ENCODE measurements around the gene GLOD4.

The GLOD4 gene

GRCh38 chr17:744937-745336, 37.1 kb downstream of the GLOD4 start:
- in situ Hi-C loops (cut with MboI; ENCODE audit: low sequenced_read_pairs): loop anchor here (25.0 kb wide), 1 partner anchor 242 kb away; the partner anchor contains the start of genes NXN and TIMM22

- in situ Hi-C loops (cut with MboI; ENCODE audit: low sequenced_read_pairs): loop anchor here (25.0 kb wide), 1 partner anchor 244 kb away; the partner anchor contains the start of genes NXN and TIMM22
Observed at GRCh38 chr17:743139-743538, 38.9 kb downstream of the GLOD4 start.

- in situ Hi-C loops (cut with MboI; ENCODE audit: low sequenced_read_pairs): loop anchor here (25.0 kb wide), 1 partner anchor 245 kb away; the partner anchor contains the start of genes NXN and TIMM22
Observed at GRCh38 chr17:742147-742793, 39.8 kb downstream of the GLOD4 start.

- in situ Hi-C loops (cut with MboI; ENCODE audit: low sequenced_read_pairs): loop anchor here (25.0 kb wide), 1 partner anchor 247 kb away; the partner anchor contains the start of genes NXN and TIMM22
Observed at GRCh38 chr17:740240-741017, 41.7 kb downstream of the GLOD4 start.

GRCh38 chr17:737561-738113, 44.4 kb downstream of the GLOD4 start:
- in situ Hi-C loops (cut with MboI; ENCODE audit: low sequenced_read_pairs): loop anchor here (25.0 kb wide), 1 partner anchor 250 kb away; the partner anchor contains the start of genes NXN and TIMM22

- in situ Hi-C loops (cut with MboI; ENCODE audit: low sequenced_read_pairs): loop anchor here (25.0 kb wide), 1 partner anchor 254 kb away; the partner anchor contains the start of genes NXN and TIMM22
Observed at GRCh38 chr17:733743-734142, 48.3 kb downstream of the GLOD4 start.

GRCh38 chr17:732902-733720, 49.0 kb downstream of the GLOD4 start:
- in situ Hi-C loops (cut with MboI; ENCODE audit: low sequenced_read_pairs): loop anchor here (25.0 kb wide), 1 partner anchor 254 kb away; the partner anchor contains the start of genes NXN and TIMM22

GRCh38 chr17:732067-732901, 49.8 kb downstream of the GLOD4 start, which contains the start of gene TLCD3A:
Gene TLCD3A (plus strand): TSS chr17:732596. CDS start chr17:732648, 52 bp downstream.
- in situ Hi-C loops (cut with MboI; ENCODE audit: low sequenced_read_pairs): loop anchor here (25.0 kb wide), 1 partner anchor 255 kb away; the partner anchor contains the start of genes NXN and TIMM22

- in situ Hi-C loops (cut with MboI; ENCODE audit: low sequenced_read_pairs): loop anchor here (25.0 kb wide), 1 partner anchor 256 kb away; the partner anchor contains the start of genes NXN and TIMM22
Observed at GRCh38 chr17:731644-732066, 50.4 kb downstream of the GLOD4 start.

GRCh38 chr17:728911-729310, 53.2 kb downstream of the GLOD4 start:
- in situ Hi-C loops (cut with MboI; ENCODE audit: low sequenced_read_pairs): loop anchor here (25.0 kb wide), 1 partner anchor 258 kb away; the partner anchor contains the start of genes NXN and TIMM22

GRCh38 chr17:726271-726919, 55.7 kb downstream of the GLOD4 start:
- in situ Hi-C loops (cut with MboI; ENCODE audit: low sequenced_read_pairs): loop anchor here (25.0 kb wide), 1 partner anchor 261 kb away; the partner anchor contains the start of genes NXN and TIMM22

GRCh38 chr17:725746-726145, 56.3 kb downstream of the GLOD4 start:
- in situ Hi-C loops (cut with MboI; ENCODE audit: low sequenced_read_pairs): loop anchor here (25.0 kb wide), 1 partner anchor 262 kb away; the partner anchor contains the start of genes NXN and TIMM22

- in situ Hi-C loops (cut with MboI; ENCODE audit: low sequenced_read_pairs): loop anchor here (25.0 kb wide), 1 partner anchor 262 kb away; the partner anchor contains the start of genes NXN and TIMM22
Observed at GRCh38 chr17:725084-725483, 57.0 kb downstream of the GLOD4 start.

- in situ Hi-C loops (cut with MboI; ENCODE audit: low sequenced_read_pairs): no loop called here
Observed at GRCh38 chr17:721540-721937, 60.5 kb downstream of the GLOD4 start.

GRCh38 chr17:720706-721539, 61.2 kb downstream of the GLOD4 start:
- in situ Hi-C loops (cut with MboI; ENCODE audit: low sequenced_read_pairs): no loop called here

- in situ Hi-C loops (cut with MboI; ENCODE audit: low sequenced_read_pairs): no loop called here
Observed at GRCh38 chr17:718075-718474, 64.0 kb downstream of the GLOD4 start.

Measured in HL-60/S4 (cell line).